ENCODE results near the gene POLR3A. TPM values are rescaled to one million over a fixed set of nuclear protein-coding genes. Genes with fewer than 3 reads are reported as not detected.

Gene POLR3A
- total RNA-seq, 2 experiments from 2014 or later, result 6.7 to 6.9 TPM

- no peak for TF ChIP-seq CTCF (IDR thresholded peaks at IDR 0.05)
- ATAC-seq (ENCODE audit: poor library complexity) (no peak), DNase-seq (no peak)
- H3K27me3 ChIP-seq (ENCODE audit: control insufficient read depth in 1 of 2, insufficient read depth in 2 of 2, low read length in 2 of 2), result no peaks in the 10 kb centered on the region
- H3K27me3 Mint-ChIP-seq, result no peaks in the 10 kb centered on the region
- H3K27ac Mint-ChIP-seq, result peak overlapping the region; percentile 54
- ChIA-PET CTCF (no interaction called here), POLR2A (no interaction called here)
- H3K4me1 Mint-ChIP-seq (ENCODE audit: low read depth), result peaks cover 76% of the 10 kb centered on the region
- no peaks in the 10 kb centered on the region for H3K9me3 Mint-ChIP-seq
- peaks cover 78% of the 10 kb centered on the region for H3K36me3 ChIP-seq (ENCODE audit: insufficient read depth, low read length)
- peaks cover 52% of the 10 kb centered on the region for H3K4me1 ChIP-seq (ENCODE audit: insufficient read depth, low read length)
- H3K36me3 Mint-ChIP-seq (ENCODE audit: low read depth), result peaks cover 96% of the 10 kb centered on the region
- no peaks in the 10 kb centered on the region for H3K9me3 ChIP-seq (ENCODE audit: control insufficient read depth in 1 of 2, insufficient read depth in 1 of 2, low read length in 2 of 2)
- no peak overlapping the region for H3K4me3 Mint-ChIP-seq
- intact Hi-C loops (cut with DNase I, micrococcal nuclease), result loop anchor here (5.0 to 10.0 kb wide), 3 partner anchors 1028 to 1406 kb away; partner anchors contain the start of genes PPIF (in 1 of the 2), ZCCHC24 (in 1 of the 2) and ZMIZ1 (in 1 of the 2)
- H3K27ac ChIP-seq (ENCODE audit: low read depth in 1 of 2, low read length in 2 of 2), result no peak overlapping the region
- no peak overlapping the region for H3K4me3 ChIP-seq (ENCODE audit: low read length)
Measured at GRCh38 chr10:78038791-78039547, 9.7 kb upstream of the POLR3A start.

DNA sequence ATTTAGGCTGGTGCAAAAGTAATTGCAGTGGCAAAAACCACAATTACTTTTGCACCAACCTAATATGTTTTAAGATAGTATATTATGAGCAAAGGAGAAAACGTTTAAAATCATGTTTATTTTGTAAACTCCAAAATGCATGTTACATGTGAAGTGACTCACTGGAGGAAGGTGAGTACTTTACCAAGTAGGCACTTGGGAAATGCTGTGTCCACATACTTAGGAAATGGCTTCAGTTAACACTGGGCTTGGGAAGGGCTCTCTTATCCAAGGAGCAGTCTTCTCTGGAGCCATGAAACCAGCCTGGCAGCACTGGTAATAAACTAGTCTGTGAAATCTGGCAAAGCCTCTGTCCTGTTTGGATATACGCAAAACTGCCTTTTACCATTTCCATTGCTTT is 8.8 kb upstream of the POLR3A start:
- H3K4me3 ChIP-seq (ENCODE audit: low read length), result no peak overlapping the region
- POLR2A ChIA-PET, result no interaction called here
- ATAC-seq (ENCODE audit: poor library complexity), result no peak
- Mint-ChIP-seq H3K27me3 (no peaks in the 10 kb centered on the region), H3K27ac (no peak overlapping the region), H3K9me3 (no peaks in the 10 kb centered on the region), H3K4me1 (ENCODE audit: low read depth) (peaks cover 77% of the 10 kb centered on the region), H3K36me3 (ENCODE audit: low read depth) (peaks cover 96% of the 10 kb centered on the region), H3K4me3 (peak overlapping the region; percentile 56)
- H3K9me3 ChIP-seq (ENCODE audit: control insufficient read depth in 1 of 2, insufficient read depth in 1 of 2, low read length in 2 of 2), result no peaks in the 10 kb centered on the region
- DNase-seq, result no peak
- intact Hi-C loops (cut with DNase I, micrococcal nuclease), result loop anchor here (5.0 to 10.0 kb wide), 3 partner anchors 1029 to 1407 kb away; partner anchors contain the start of genes PPIF (in 1 of the 2), ZCCHC24 (in 1 of the 2) and ZMIZ1 (in 1 of the 2)
- H3K27me3 ChIP-seq (ENCODE audit: control insufficient read depth in 1 of 2, insufficient read depth in 2 of 2, low read length in 2 of 2), result no peaks in the 10 kb centered on the region
- H3K27ac ChIP-seq (ENCODE audit: low read depth in 1 of 2, low read length in 2 of 2), result no peak overlapping the region
- peaks cover 53% of the 10 kb centered on the region for H3K4me1 ChIP-seq (ENCODE audit: insufficient read depth, low read length)
- CTCF ChIA-PET, result interaction anchor here (1.3 kb wide), 1 partner anchor 11 kb away, joined by 4 read pairs; no protein-coding TSS in a partner anchor
- no peak for TF ChIP-seq CTCF (IDR thresholded peaks at IDR 0.05)
- peaks cover 78% of the 10 kb centered on the region for H3K36me3 ChIP-seq (ENCODE audit: insufficient read depth, low read length)

GRCh38 chr10:78035933-78036583 is 6.7 kb upstream of the POLR3A start:
- H3K4me1 Mint-ChIP-seq (ENCODE audit: low read depth), result peaks cover 70% of the 10 kb centered on the region
- no peak for TF ChIP-seq CTCF (IDR thresholded peaks at IDR 0.05)
- H3K4me3 ChIP-seq (ENCODE audit: low read length), result no peak overlapping the region
- H3K27ac ChIP-seq (ENCODE audit: low read depth in 1 of 2, low read length in 2 of 2), result peak overlapping the region in 1 of 2 donors; percentile 20
- H3K36me3 Mint-ChIP-seq (ENCODE audit: low read depth), result peaks cover 75% of the 10 kb centered on the region
- H3K27me3 ChIP-seq (ENCODE audit: control insufficient read depth in 1 of 2, insufficient read depth in 2 of 2, low read length in 2 of 2), result no peaks in the 10 kb centered on the region
- peak overlapping the region; percentile 87 for H3K27ac Mint-ChIP-seq
- DNase-seq, result no peak
- H3K36me3 ChIP-seq (ENCODE audit: insufficient read depth, low read length), result peaks cover 61% of the 10 kb centered on the region
- CTCF ChIA-PET, result interaction anchor here (2.5 kb wide), 1 partner anchor 11 kb away, joined by 15 read pairs; no protein-coding TSS in a partner anchor
- intact Hi-C loops (cut with DNase I, micrococcal nuclease), result loop anchor here (5.0 to 10.0 kb wide), 3 partner anchors 1031 to 1409 kb away; partner anchors contain the start of genes PPIF (in 1 of the 2), ZCCHC24 (in 1 of the 2) and ZMIZ1 (in 1 of the 2)
- H3K9me3 ChIP-seq (ENCODE audit: control insufficient read depth in 1 of 2, insufficient read depth in 1 of 2, low read length in 2 of 2), result no peaks in the 10 kb centered on the region
- no peaks in the 10 kb centered on the region for H3K27me3 Mint-ChIP-seq
- no peaks in the 10 kb centered on the region for H3K9me3 Mint-ChIP-seq
- POLR2A ChIA-PET, result interaction anchor here (1.2 kb wide), 1 partner anchor 9 kb away, joined by 5 read pairs; no protein-coding TSS in a partner anchor
- ATAC-seq (ENCODE audit: poor library complexity), result no peak
- H3K4me1 ChIP-seq (ENCODE audit: insufficient read depth, low read length), result peaks cover 50% of the 10 kb centered on the region
- peak overlapping the region; percentile 96 for H3K4me3 Mint-ChIP-seq

All from CD4-positive, alpha-beta T cell (primary cell).